ENCODE results near the gene NPW. TPM values are rescaled to one million over a fixed set of nuclear protein-coding genes. Genes with fewer than 3 reads are reported as not detected.

Gene NPW
- total and polyA plus RNA-seq, 9 of the 15 experiments (the other 6 are each of a cell fraction or from before 2014, with no cell fraction given), result 0.14 to 4.0 (median 2.6) TPM; not detected in 4

- TF ChIP-seq KLF6 (CRISPR knock-in tag; IDR thresholded peaks at IDR 0.05; ENCODE audit: borderline replicate concordance), result no peak
- TF ChIP-seq E2F3 (CRISPR knock-in tag; IDR thresholded peaks at IDR 0.05), result no peak
- TF ChIP-seq ZBTB2 (IDR thresholded peaks at IDR 0.05), result no peak
- peak; percentile 57 for TF ChIP-seq POLR2A (conservative IDR thresholded peaks at IDR 0.05)
- TF ChIP-seq IFI16 (CRISPR knock-in tag; IDR thresholded peaks at IDR 0.05), result no peak
- no peak for TF ChIP-seq ZNF41 (CRISPR knock-in tag; conservative IDR thresholded peaks at IDR 0.05)
- no peak for TF ChIP-seq SMAD1 (IDR thresholded peaks at IDR 0.05; ENCODE audit: low read depth, low read length, partially characterized antibody)
- peak; percentile 36 for TF ChIP-seq SNRNP70 (optimal IDR thresholded peaks at IDR 0.05; ENCODE audit: low read depth, low read length)
- TF ChIP-seq FOXM1 (IDR thresholded peaks at IDR 0.05; ENCODE audit: low read depth), result no peak
- TF ChIP-seq FOXM1 (CRISPR knock-in tag; IDR thresholded peaks at IDR 0.05; ENCODE audit: low read depth), result no peak
- TF ChIP-seq ZNF79 (CRISPR knock-in tag; IDR thresholded peaks at IDR 0.05; ENCODE audit: low read depth), result no peak
- TF ChIP-seq ZFPM2 (CRISPR knock-in tag; IDR thresholded peaks at IDR 0.05), result no peak
- no peak for TF ChIP-seq MCM7 (IDR thresholded peaks at IDR 0.05)
- no peak for TF ChIP-seq DEAF1 (CRISPR knock-in tag; IDR thresholded peaks at IDR 0.05)
- TF ChIP-seq HLTF (IDR thresholded peaks at IDR 0.05), result no peak
- no peak for TF ChIP-seq BMI1 (IDR thresholded peaks at IDR 0.05; ENCODE audit: low read length)
- peak; percentile 30; the same call in 1 of the 2 replicates for TF ChIP-seq POLR2G (IDR thresholded peaks at IDR 0.05; ENCODE audit: low read depth, low read length)
- TF ChIP-seq MTA3 (IDR thresholded peaks at IDR 0.05; ENCODE audit: borderline replicate concordance), result no peak
- no peak for TF ChIP-seq MXI1 (IDR thresholded peaks at IDR 0.05; ENCODE audit: low read depth, low read length)
- TF ChIP-seq SRSF7 (optimal IDR thresholded peaks at IDR 0.05; ENCODE audit: low read depth, low read length), result no peak
- TF ChIP-seq NFYB (IDR thresholded peaks at IDR 0.05; ENCODE audit: extremely low read depth, insufficient read length), result no peak
- no peak for TF ChIP-seq TSC22D4 (tag; IDR thresholded peaks at IDR 0.05)
- no peak for TF ChIP-seq KAT2B (IDR thresholded peaks at IDR 0.05; ENCODE audit: low read depth, low read length)
- TF ChIP-seq NFATC3 (IDR thresholded peaks at IDR 0.05), result no peak
Observed at GRCh38 chr16:1982013-1982433, 37.6 kb upstream of the NPW start.

More at GRCh38 chr16:1982013-1982433, 37.6 kb upstream of the NPW start:
- DNase-seq (ENCODE audit: extremely low read depth in 1 of 4, low spot score in 3 of 4) (no peak), ATAC-seq (no peak), FAIRE-seq (no peak)
- peaks cover 44% of the 10 kb centered on the region; the same call in 2 of the 3 replicates for H3K36me3 ChIP-seq (ENCODE audit: control insufficient read depth, insufficient read depth, low read length)
- no peak overlapping the region for H3K4me2 ChIP-seq (ENCODE audit: insufficient read depth, low read length)
- in situ Hi-C loops (cut with MboI) (no loop called here), intact Hi-C loops (cut with micrococcal nuclease) (no loop called here)
- H3K9me3 ChIP-seq (replicated peaks; ENCODE audit: control insufficient read depth, insufficient read depth, low read depth, low read length), result no peaks in the 10 kb centered on the region
- H4K20me1 ChIP-seq (replicated peaks; ENCODE audit: control insufficient read depth, insufficient read depth, low read length), result no peaks in the 10 kb centered on the region
- H3K9ac ChIP-seq (ENCODE audit: insufficient read depth in 1 of 2, low read depth in 2 of 2, low read length in 2 of 2), result 0 out of 4 replicates have a peak overlapping the region, but pooled peaks of 1 of the 2 experiments have one; percentile 20
- BruUV-seq (replicated peaks), result no TSS peak
- no peak overlapping the region for H2AFZ ChIP-seq (ENCODE audit: low read depth, low read length)
- H3K79me2 ChIP-seq (ENCODE audit: control insufficient read depth, insufficient read depth, low read length), result peaks cover 16% of the 10 kb centered on the region
- H3K27ac ChIP-seq (ENCODE audit: extremely low read depth, low read depth, low read length), result no peak overlapping the region
- H3K4me1 ChIP-seq (replicated peaks in 1 of 2; ENCODE audit: control insufficient read depth in 2 of 2, insufficient read depth in 2 of 2, low read length in 2 of 2), result peaks cover 6 to 83% of the 10 kb centered on the region in 2 experiments; a peak in 4 of 5 replicates
- 23% methylated on average over 5 of the region's 5 CpGs for WGBS (ENCODE audit: insufficient coverage, low coverage, missing lambda C conversion rate)
- H3K4me3 ChIP-seq, result no peak overlapping the region
- H3K9me1 ChIP-seq (ENCODE audit: control insufficient read depth, insufficient read depth, low read length), result no peaks in the 10 kb centered on the region
- no peaks in the 10 kb centered on the region for H3K27me3 ChIP-seq (ENCODE audit: control insufficient read depth in 2 of 2, insufficient read depth in 2 of 2, low read length in 2 of 2)
- POLR2A ChIA-PET, result interaction anchor here (1.2 to 10.2 kb wide), 4 partner anchors 8 to 173 kb away, joined by 3 to 103 read pairs (median 10); partner anchors contain the start of genes RNF151, RPS2, TBL3 and TRAF7
- CTCF ChIA-PET (ENCODE audit: low intra/inter-chr PET ratio), result interaction anchor here (0.6 kb wide), 1 partner anchor 127 kb away, joined by 3 read pairs; no protein-coding TSS in a partner anchor

Data from K562 (cell line).